ENCODE data around the gene ATRAID. TPM values are rescaled to one million over a fixed set of nuclear protein-coding genes. Genes with fewer than 3 reads are reported as not detected.

ATRAID gene
- total RNA-seq, 3 donors from 2014 or later: 82.0 to 88.8 (median 85.2) TPM

GRCh38 chr2:27218614-27219013 is 6.8 kb downstream of the ATRAID start:
- intact Hi-C loops (cut with DNase I, micrococcal nuclease): loop anchor here in 1 of 2 donors (10.0 kb wide), 1 partner anchor 124 kb away; no protein-coding TSS in a partner anchor
- TF ChIP-seq CTCF (IDR thresholded peaks at IDR 0.05): no peak
- Histone ChIP-seq H3K9me3 (no peaks in the 10 kb centered on the region), H3K4me3 (no peak overlapping the region), H3K4me1 (ENCODE audit: low read depth) (peaks cover 13% of the 10 kb centered on the region), H3K36me3 (ENCODE audit: low read depth) (no peaks in the 10 kb centered on the region)
- ATAC-seq (no peak), DNase-seq (no peak)

- H3K4me1 ChIP-seq (ENCODE audit: low read depth): peaks cover 11% of the 10 kb centered on the region
- TF ChIP-seq CTCF (IDR thresholded peaks at IDR 0.05): no peak
- no peak for DNase-seq
- intact Hi-C loops (cut with DNase I, micrococcal nuclease): loop anchor here in 1 of 2 donors (10.0 kb wide), 1 partner anchor 124 kb away; no protein-coding TSS in a partner anchor
- H3K9me3 ChIP-seq: no peaks in the 10 kb centered on the region
- no peaks in the 10 kb centered on the region for H3K36me3 ChIP-seq (ENCODE audit: low read depth)
- H3K4me3 ChIP-seq: no peak overlapping the region
- no peak for ATAC-seq
These were observed 7.2 kb downstream of the ATRAID start for GRCh38 chr2:27219091-27219490.

GRCh38 chr2:27220091-27220490 is 8.2 kb downstream of the ATRAID start:
- no peak for ATAC-seq
- no peak for TF ChIP-seq CTCF (IDR thresholded peaks at IDR 0.05)
- Histone ChIP-seq H3K4me1 (ENCODE audit: low read depth) (peaks cover 11% of the 10 kb centered on the region), H3K36me3 (ENCODE audit: low read depth) (peaks cover 5% of the 10 kb centered on the region), H3K9me3 (no peaks in the 10 kb centered on the region), H3K4me3 (no peak overlapping the region)
- intact Hi-C loops (cut with DNase I, micrococcal nuclease): no loop called here
- DNase-seq: no peak

- H3K9me3 ChIP-seq: no peaks in the 10 kb centered on the region
- TF ChIP-seq CTCF (IDR thresholded peaks at IDR 0.05): no peak
- H3K36me3 ChIP-seq (ENCODE audit: low read depth): peaks cover 5% of the 10 kb centered on the region
- no peak overlapping the region for H3K4me3 ChIP-seq
- H3K4me1 ChIP-seq (ENCODE audit: low read depth): peaks cover 11% of the 10 kb centered on the region
- ATAC-seq: no peak
- intact Hi-C loops (cut with DNase I, micrococcal nuclease): no loop called here
- peak in 1 of 3 donors; percentile 12 for DNase-seq
These were observed 9.3 kb downstream of the ATRAID start for GRCh38 chr2:27221166-27221565.

GRCh38 chr2:27222407-27222806 is 10.6 kb downstream of the ATRAID start:
- ATAC-seq (no peak), DNase-seq (peak in 1 of 3 donors; percentile 18)
- no peak for TF ChIP-seq CTCF (IDR thresholded peaks at IDR 0.05)
- no peaks in the 10 kb centered on the region for H3K9me3 ChIP-seq
- intact Hi-C loops (cut with DNase I, micrococcal nuclease): no loop called here
- no peak overlapping the region for H3K4me3 ChIP-seq
- peaks cover 7% of the 10 kb centered on the region for H3K4me1 ChIP-seq (ENCODE audit: low read depth)
- H3K36me3 ChIP-seq (ENCODE audit: low read depth): peaks cover 5% of the 10 kb centered on the region

- H3K4me1 ChIP-seq (ENCODE audit: low read depth): no peaks in the 10 kb centered on the region
- TF ChIP-seq CTCF (IDR thresholded peaks at IDR 0.05): no peak
- DNase-seq (no peak), ATAC-seq (no peak)
- peaks cover 5% of the 10 kb centered on the region for H3K36me3 ChIP-seq (ENCODE audit: low read depth)
- no peaks in the 10 kb centered on the region for H3K9me3 ChIP-seq
- no peak overlapping the region for H3K4me3 ChIP-seq
- intact Hi-C loops (cut with DNase I, micrococcal nuclease): no loop called here
These were observed 11.6 kb downstream of the ATRAID start for GRCh38 chr2:27223416-27223815.
